Common myeloid progenitor, CD34-positive (primary cell): ENCODE measurements around the gene NFKBIB.
A peak's percentile ranks its signal among the peaks of the same experiment; 100 is the strongest.
"Not testable (repeated sequence)": the region's sequence is repeated elsewhere in the genome, so short reads cannot be mapped to it uniquely, and the experiment has no call there.

Experiments
- CTCF ChIA-PET: fragments of 350-600 bp; sonication (Branson Sonifier 250); formaldehyde crosslinking; loops from one replicate; lab custom pipeline; 2021; ENCODE audit warnings: antibody characterized with exemption; lab: Charles Lee
- POLR2A ChIA-PET: fragments of 350-600 bp; sonication (Branson Sonifier 250); formaldehyde crosslinking; loops from one replicate; lab custom pipeline; 2021; ENCODE audit warnings: antibody characterized with exemption; lab: Charles Lee
- DNase-seq, 3 donors: peaks; one replicate each; pipeline versions ENCODE4 v3.0.0 to v3.0.0-alpha.2; 2013
- H3K27ac ChIP-seq, 2 experiments: 1 replicate in 1 of 2; 2 replicates in 1 of 2; pipeline ENCODE4 v1.7.0; 2013; ENCODE audit warnings: inconsistent platforms in 2 of 2, low read length in 2 of 2, mild to moderate bottlenecking in 2 of 2, low read depth in 1 of 2, moderate library complexity in 1 of 2; ENCODE audit not compliant: severe bottlenecking in 2 of 2, insufficient read depth in 1 of 2, poor library complexity in 1 of 2
- H3K27me3 ChIP-seq, 5 experiments: replicated peaks in 2 of 5; 1 replicate in 3 of 5; 2 replicates in 2 of 5; pipeline versions ENCODE4 v1.6.1 to v1.7.0; 2013; ENCODE audit warnings: low read length in 4 of 5, mild to moderate bottlenecking in 2 of 5, moderate library complexity in 2 of 5, inconsistent platforms in 1 of 5; ENCODE audit not compliant: insufficient read depth in 5 of 5, control insufficient read depth in 4 of 5
- H3K36me3 ChIP-seq, 4 experiments: 1 replicate in 2 of 4; 2 replicates in 2 of 4; pipeline versions ENCODE4 v1.6.1 to v1.7.0; 2013; ENCODE audit warnings: low read length in 3 of 4, control low read depth in 1 of 4, mild to moderate bottlenecking in 1 of 4; ENCODE audit not compliant: control insufficient read depth in 4 of 4, insufficient read depth in 4 of 4
- H3K4me1 ChIP-seq, 4 experiments: 1 replicate in 3 of 4; 2 replicates in 1 of 4; pipeline versions ENCODE4 v1.6.1 to v1.7.1; 2013; ENCODE audit warnings: low read length in 3 of 4, mild to moderate bottlenecking in 3 of 4, control low read depth in 1 of 4, inconsistent platforms in 1 of 4, moderate library complexity in 1 of 4; ENCODE audit not compliant: control insufficient read depth in 4 of 4, insufficient read depth in 4 of 4; ENCODE audit errors: control extremely low read depth in 1 of 4
- H3K4me3 ChIP-seq, 7 experiments: 1 replicate in 4 of 7; 2 replicates in 3 of 7; pipeline versions ENCODE4 v1.5.1 to v1.7.0; 2013; ENCODE audit warnings: mild to moderate bottlenecking in 7 of 7, low read length in 6 of 7, moderate library complexity in 6 of 7, inconsistent platforms in 2 of 7, low read depth in 2 of 7, control low read depth in 1 of 7; ENCODE audit not compliant: insufficient read depth in 4 of 7, control insufficient read depth in 1 of 7; ENCODE audit errors: extremely low read depth in 1 of 7
- H3K9me3 ChIP-seq, 5 experiments: 1 replicate in 4 of 5; 2 replicates in 1 of 5; pipeline versions ENCODE4 v1.6.1 to v1.7.1; 2013; ENCODE audit warnings: low read length in 4 of 5, mild to moderate bottlenecking in 2 of 5, inconsistent platforms in 1 of 5, low read depth in 1 of 5, moderate library complexity in 1 of 5; ENCODE audit not compliant: control insufficient read depth in 4 of 5, insufficient read depth in 2 of 5; ENCODE audit errors: control extremely low read depth in 1 of 5
- WGBS: methylation state at CpG from one replicate; pipeline ENCODE4 v1.1.5; 2013; ENCODE audit not compliant: insufficient coverage; 5-methylcytosine and 5-hydroxymethylcytosine counted together

Gene NFKBIB

DNA sequence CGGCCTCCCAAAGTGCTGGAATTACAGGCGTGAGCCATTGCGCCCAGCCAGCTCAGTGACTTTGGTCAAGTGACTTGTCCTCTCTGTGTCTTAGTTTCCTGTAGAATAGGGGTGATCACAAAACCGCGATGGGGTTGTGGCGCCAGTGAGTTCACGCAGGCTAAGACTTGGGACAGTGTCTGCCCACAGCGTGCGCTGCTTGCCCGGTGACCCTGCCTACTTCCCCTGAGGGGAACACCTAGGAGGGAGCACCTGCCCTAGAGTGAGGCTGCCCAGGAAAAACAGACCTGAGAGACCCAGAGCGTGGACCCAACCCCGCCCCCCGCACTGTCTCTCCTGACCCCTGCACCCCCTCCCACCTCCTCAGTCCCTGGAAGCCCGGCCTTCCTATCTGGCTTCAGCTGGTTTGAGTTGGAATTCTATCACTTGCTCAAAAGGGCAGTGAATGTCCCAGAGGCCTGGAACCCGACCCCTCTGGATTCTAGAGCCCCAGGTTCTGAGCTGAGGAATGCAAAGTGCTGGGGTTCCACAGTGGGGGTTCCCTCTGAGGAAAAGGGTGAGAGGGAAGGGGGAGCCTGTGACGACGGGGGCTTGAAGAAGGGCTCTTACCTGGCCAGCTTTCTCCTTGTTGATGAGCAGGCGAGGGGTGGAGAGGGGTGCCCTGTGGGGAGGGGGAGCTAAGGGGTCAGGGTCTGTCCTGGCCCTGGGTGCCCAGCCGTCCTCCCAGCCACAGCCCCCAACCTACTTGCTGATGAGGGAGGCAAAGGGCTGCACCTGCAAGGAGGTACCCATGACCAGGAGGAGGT, 19.5 kb upstream of the NFKBIB start:
- no peaks in the 10 kb centered on the region for H3K27me3 ChIP-seq
- H3K27ac ChIP-seq: no peak overlapping the region
- 97% methylated on average over 14 of the region's 19 CpGs for WGBS
- peaks cover 3 to 11% (median 7%) of the 10 kb centered on the region in 4 experiments for H3K36me3 ChIP-seq
- ChIA-PET CTCF (interaction anchor here (0.8 to 2.1 kb wide), 4 partner anchors 7 to 87 kb away, joined by 3 to 17 read pairs (median 4); no protein-coding TSS in a partner anchor), POLR2A (no interaction called here)
- no peaks in the 10 kb centered on the region for H3K9me3 ChIP-seq
- H3K4me3 ChIP-seq: no peak overlapping the region
- peaks cover 0 to 39% (median 23%) of the 10 kb centered on the region in 4 experiments for H3K4me1 ChIP-seq
- no peak for DNase-seq

DNA sequence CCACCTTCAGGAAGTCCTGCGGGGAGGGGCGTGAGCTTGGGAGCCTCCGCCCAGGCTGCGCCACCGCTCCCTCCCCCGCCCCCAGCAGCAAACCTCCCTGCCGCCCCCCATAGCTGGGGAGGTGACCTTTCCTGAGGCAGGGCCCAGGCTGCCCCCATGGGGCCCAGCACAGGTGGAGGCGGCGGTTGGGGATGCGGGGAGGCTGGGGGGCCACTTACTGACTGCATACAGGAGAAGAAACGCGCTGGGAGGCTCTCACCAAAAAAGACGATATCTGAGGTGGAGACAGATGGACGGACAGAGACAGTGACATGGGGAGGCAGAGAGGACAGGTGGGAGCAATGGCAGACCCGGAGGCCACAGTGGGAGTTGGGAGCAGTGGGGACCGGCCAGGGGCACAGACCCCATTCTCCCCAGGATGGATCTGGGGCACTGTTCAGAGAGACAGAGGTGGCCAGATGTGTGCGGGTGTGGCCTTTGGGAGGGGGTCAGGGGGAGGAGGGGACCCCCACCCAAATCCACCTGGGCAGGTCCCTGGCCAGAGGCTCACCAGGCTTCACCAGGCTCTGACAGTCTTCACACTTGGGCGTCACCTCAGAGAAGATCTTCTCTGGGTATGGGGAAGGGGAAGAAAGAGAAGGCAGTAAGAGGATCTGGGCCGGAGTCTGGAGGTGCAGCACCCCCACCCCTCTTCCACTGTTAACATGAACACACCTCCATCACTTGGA, 18.7 kb upstream of the NFKBIB start:
- H3K4me3 ChIP-seq: no peak overlapping the region
- H3K27ac ChIP-seq: peak overlapping the region in 1 of 2 experiments; percentile 34
- CTCF ChIA-PET: interaction anchor here (0.8 to 2.0 kb wide), 4 partner anchors 8 to 47 kb away, joined by 3 to 10 read pairs (median 4); no protein-coding TSS in a partner anchor
- H3K4me1 ChIP-seq: peaks cover 0 to 39% (median 23%) of the 10 kb centered on the region in 4 experiments
- 95% methylated on average over 10 of the region's 19 CpGs for WGBS
- no peaks in the 10 kb centered on the region for H3K9me3 ChIP-seq
- peaks cover 4 to 11% (median 8%) of the 10 kb centered on the region in 4 experiments for H3K36me3 ChIP-seq
- DNase-seq: no peak
- no peaks in the 10 kb centered on the region for H3K27me3 ChIP-seq
- POLR2A ChIA-PET: no interaction called here

DNA sequence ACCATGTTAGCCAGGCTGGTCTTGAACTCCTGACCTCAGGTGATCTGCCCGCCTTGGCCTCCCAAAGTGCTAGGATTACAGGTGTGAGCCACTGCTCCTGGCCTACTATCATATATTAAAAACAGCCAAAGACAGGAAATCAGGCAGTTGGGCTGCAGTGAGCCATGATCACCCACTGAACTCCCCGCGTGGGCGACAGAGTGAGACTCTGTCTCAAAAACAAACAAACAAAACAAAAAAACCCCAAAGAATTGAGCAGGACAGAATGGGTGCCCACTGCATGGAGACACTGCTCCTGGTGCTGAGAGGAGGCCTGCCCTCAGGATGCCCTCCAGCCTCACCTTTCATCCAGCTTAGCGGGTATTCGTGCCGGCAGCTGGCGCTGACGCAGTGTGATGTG, 16.5 kb upstream of the NFKBIB start:
- Histone ChIP-seq H3K36me3 (peaks cover 3 to 14% (median 8%) of the 10 kb centered on the region in 4 experiments), H3K9me3 (no peaks in the 10 kb centered on the region), H3K4me3 (no peak overlapping the region), H3K27me3 (no peaks in the 10 kb centered on the region), H3K27ac (no peak overlapping the region), H3K4me1 (peaks cover 0 to 22% (median 15%) of the 10 kb centered on the region in 4 experiments)
- 100% methylated on average over 3 of the region's 9 CpGs for WGBS
- ChIA-PET CTCF (interaction anchor here (0.6 to 2.0 kb wide), 5 partner anchors 8 to 51 kb away, joined by 3 to 10 read pairs (median 4); no protein-coding TSS in a partner anchor), POLR2A (no interaction called here)
- DNase-seq: no peak

DNA sequence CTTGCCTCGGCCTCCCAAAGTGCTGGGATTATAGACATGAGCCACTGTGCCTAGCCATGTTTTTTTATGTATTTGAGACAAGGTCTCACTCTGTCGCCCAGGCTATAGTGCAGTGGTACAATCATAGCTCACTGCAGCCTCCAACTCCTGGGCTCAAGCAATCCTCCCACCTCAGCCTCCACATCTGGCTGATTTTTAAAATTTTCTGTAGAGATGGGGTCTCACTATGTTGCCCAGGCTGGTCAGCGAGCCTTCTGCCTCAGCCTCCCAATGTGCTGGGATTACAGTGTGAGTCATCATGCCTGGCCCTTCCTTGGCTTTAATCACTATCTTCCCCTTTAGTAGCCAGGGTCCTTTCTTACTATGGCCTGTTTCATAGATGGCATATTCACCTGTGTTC, 15.1 kb upstream of the NFKBIB start:
- CTCF ChIA-PET: interaction anchor here (0.7 to 1.1 kb wide), 3 partner anchors 9 to 21 kb away, joined by 3 read pairs; no protein-coding TSS in a partner anchor

DNA sequence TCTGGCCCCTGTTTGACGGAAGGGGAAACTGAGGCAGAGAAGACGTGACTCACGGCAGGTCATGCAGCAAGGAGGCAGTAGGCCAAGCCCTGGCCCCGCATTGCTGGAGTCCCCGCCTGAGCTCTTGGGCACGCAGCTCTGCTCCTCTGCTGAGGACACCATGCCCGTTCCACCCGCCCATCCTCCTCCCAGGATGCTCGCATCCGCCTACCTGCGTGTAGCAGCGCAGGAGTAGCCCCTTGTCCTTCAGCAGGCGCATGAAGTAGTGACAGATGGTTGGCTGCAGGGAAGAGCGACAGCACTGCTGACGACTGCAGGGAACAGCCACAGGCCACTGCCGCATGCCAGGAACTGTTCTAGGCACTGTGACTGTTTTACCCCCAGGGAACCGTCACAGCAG, 10.9 kb upstream of the NFKBIB start:
- DNase-seq: no peak
- POLR2A ChIA-PET: no interaction called here
- no peak overlapping the region for H3K27ac ChIP-seq
- peaks cover 2 to 32% (median 24%) of the 10 kb centered on the region in 4 experiments for H3K36me3 ChIP-seq
- CTCF ChIA-PET: interaction anchor here (1.2 to 3.6 kb wide), 5 partner anchors 8 to 41 kb away, joined by 3 to 20 read pairs (median 13); no protein-coding TSS in a partner anchor
- H3K4me1 ChIP-seq: no peaks in the 10 kb centered on the region
- H3K4me3 ChIP-seq: no peak overlapping the region
- 98% methylated on average over 17 of the region's 17 CpGs for WGBS
- H3K9me3 ChIP-seq: no peaks in the 10 kb centered on the region
- H3K27me3 ChIP-seq: no peaks in the 10 kb centered on the region

More for the DNA sequence above, 15.1 kb upstream of the NFKBIB start:
- H3K9me3 ChIP-seq, POLR2A ChIA-PET, H3K4me1 ChIP-seq, DNase-seq, H3K27ac ChIP-seq, H3K4me3 ChIP-seq, H3K27me3 ChIP-seq: not testable (repeated sequence)
- WGBS: 97% methylated on average over 3 of the region's 3 CpGs
- H3K36me3 ChIP-seq: peaks cover 6 to 26% (median 19%) of the 10 kb centered on the region in 4 experiments

DNA sequence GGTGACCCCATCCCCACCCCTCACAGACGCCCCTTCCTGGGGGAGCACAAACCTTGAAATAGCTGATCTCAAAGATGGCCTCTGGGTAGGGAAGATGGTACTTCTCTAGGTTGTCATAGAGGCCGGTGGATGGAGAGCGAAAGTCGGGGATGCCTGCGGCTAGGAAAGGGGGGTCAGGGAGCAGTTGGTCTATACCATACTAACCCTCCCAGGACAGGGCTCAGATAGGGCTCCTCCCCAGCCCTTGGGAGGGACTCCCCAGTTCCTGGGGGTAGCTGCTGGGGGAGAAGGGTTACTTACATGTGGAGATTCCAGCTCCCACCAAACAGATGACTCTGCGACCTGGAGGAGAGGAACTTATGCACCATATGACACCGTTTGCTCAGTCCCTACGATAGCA, 10.0 kb upstream of the NFKBIB start:
- DNase-seq: no peak
- no peaks in the 10 kb centered on the region for H3K27me3 ChIP-seq
- no peak overlapping the region for H3K4me3 ChIP-seq
- H3K9me3 ChIP-seq: no peaks in the 10 kb centered on the region
- no peak overlapping the region for H3K27ac ChIP-seq
- WGBS: 97% methylated on average over 7 of the region's 8 CpGs
- ChIA-PET POLR2A (no interaction called here), CTCF (interaction anchor here (1.4 to 3.6 kb wide), 2 partner anchors 9 to 20 kb away, joined by 4 to 19 read pairs; no protein-coding TSS in a partner anchor)
- H3K4me1 ChIP-seq: peaks cover 0 to 3% (median 2%) of the 10 kb centered on the region in 4 experiments
- H3K36me3 ChIP-seq: peaks cover 2 to 32% (median 24%) of the 10 kb centered on the region in 4 experiments
